Peyer's patch (tissue), 4 donors: Measurements from ENCODE around the gene GSTCD.

ENCODE experiments used
- POLR2A ChIP-seq, 2 donors: fragments of 450-650 bp; IDR thresholded peaks; one replicate each; pipeline ENCODE4 v1.5.1; 2017; ENCODE audit warnings: antibody characterized with exemption in 2 of 2, mild to moderate bottlenecking in 2 of 2, moderate library complexity in 2 of 2
- TF ChIP-seq, protein P1 (sequence below), 6 experiments: fragments of 450-650 bp in 4 of 6; fragments of 200-600 bp in 2 of 6; sonication (generic) in 1 of 6; IDR thresholded peaks; one replicate each; pipeline ENCODE4 v1.5.1; 2017 to 2019; ENCODE audit warnings: antibody characterized with exemption in 6 of 6, mild to moderate bottlenecking in 3 of 6, moderate library complexity in 1 of 6

DNA sequence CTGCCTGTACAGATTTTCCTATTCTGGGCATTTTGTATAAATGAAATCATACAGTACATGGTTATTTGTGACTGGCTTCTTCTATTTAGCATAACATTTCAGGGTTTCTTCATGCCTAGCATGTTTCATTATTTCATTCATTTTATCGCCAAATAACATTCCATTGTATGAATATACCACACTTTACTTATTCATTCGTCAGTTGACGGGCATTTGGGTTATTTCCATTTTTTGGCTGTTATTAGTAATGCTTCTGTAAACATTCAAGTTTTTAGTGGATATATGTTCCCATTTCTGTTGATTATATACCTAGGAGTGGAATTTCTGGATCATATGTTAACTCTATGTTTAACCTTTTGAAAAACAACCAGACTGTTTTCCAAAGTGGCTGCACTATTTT, 47.6 kb upstream of the GSTCD start:
- TF ChIP-seq, protein P1, sequence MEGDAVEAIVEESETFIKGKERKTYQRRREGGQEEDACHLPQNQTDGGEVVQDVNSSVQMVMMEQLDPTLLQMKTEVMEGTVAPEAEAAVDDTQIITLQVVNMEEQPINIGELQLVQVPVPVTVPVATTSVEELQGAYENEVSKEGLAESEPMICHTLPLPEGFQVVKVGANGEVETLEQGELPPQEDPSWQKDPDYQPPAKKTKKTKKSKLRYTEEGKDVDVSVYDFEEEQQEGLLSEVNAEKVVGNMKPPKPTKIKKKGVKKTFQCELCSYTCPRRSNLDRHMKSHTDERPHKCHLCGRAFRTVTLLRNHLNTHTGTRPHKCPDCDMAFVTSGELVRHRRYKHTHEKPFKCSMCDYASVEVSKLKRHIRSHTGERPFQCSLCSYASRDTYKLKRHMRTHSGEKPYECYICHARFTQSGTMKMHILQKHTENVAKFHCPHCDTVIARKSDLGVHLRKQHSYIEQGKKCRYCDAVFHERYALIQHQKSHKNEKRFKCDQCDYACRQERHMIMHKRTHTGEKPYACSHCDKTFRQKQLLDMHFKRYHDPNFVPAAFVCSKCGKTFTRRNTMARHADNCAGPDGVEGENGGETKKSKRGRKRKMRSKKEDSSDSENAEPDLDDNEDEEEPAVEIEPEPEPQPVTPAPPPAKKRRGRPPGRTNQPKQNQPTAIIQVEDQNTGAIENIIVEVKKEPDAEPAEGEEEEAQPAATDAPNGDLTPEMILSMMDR (IDR thresholded peaks at IDR 0.05), result no peak
- no peak for TF ChIP-seq POLR2A (IDR thresholded peaks at IDR 0.05)
